Measurements from ENCODE around the gene PPP4R4.

DNA sequence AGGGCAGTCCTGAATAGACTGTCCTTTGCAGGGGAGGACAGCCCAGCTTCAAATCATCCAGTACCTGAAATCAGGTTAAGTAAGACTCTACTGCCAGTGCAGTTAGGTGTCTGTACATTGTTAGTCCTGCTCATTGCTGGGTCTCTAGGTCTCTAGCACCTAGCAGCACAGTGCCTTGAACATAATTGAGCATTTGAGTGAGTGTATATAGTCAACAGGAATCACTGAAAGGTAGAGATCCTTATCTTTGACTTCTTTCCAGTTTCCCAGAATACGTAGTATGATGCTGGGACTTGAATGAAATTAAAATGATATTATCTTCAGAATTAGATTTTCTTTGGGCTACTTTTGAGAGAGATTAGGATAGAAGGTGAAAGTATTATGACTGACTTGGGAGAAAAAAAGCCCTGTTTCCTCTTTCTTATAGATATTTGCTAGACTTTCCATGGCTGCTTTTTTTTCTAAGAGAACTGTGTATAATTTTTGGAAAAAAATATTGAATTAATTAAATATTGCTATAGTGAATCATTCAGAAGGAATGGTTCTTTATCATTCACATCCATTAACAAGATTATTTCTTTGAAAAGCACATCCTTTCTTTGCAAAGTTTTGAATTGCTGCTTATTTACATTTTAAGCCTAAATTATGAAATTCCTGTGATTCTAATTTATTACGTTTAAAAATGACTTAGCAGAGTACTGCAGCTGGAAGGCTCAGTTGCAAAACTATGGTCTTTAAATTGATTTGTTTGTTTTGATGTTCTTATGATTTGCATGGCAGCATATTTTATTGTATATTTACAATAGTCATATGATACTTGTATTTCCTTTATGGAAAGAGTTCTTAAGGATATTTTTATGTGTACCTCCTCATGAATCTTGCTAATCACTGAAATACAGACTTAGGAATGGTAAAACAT lies 51.6 kb downstream of the PPP4R4 start:
- TF ChIP-seq POLR2A (IDR thresholded peaks at IDR 0.05) (no peak), CTCF (IDR thresholded peaks at IDR 0.05 in 8 of 11, conservative IDR thresholded peaks at IDR 0.05 in 3 of 11) (no peak)

Measured in spleen (tissue), 7 donors.